Fibroblast of lung (primary cell): ENCODE results near the gene CNDP2. TPM values are rescaled to one million over a fixed set of nuclear protein-coding genes. Genes with fewer than 3 reads are reported as not detected.

Experiments used
- DNase-seq, 2 donors: peaks; one replicate each; pipeline versions ENCODE4 v3.0.0 to v3.0.0-alpha.2; 2010; ENCODE audit warnings: low read depth in 2 of 2
- H2AFZ ChIP-seq: 2 replicates; pipeline ENCODE4 v1.5.1; 2012; ENCODE audit warnings: low read length, control low read depth, inconsistent platforms
- H3K27ac ChIP-seq: 2 replicates; pipeline ENCODE4 v1.5.1; 2011; ENCODE audit warnings: low read length, control low read depth; ENCODE audit not compliant: insufficient read depth
- H3K27me3 ChIP-seq: 2 replicates; pipeline ENCODE4 v1.5.1; 2011; ENCODE audit warnings: mild to moderate bottlenecking, low read length; ENCODE audit not compliant: control insufficient read depth, insufficient read depth
- H3K36me3 ChIP-seq: 2 replicates; pipeline ENCODE4 v1.5.1; 2011; ENCODE audit warnings: low read length; ENCODE audit not compliant: control insufficient read depth, insufficient read depth
- H3K4me1 ChIP-seq: 2 replicates; pipeline ENCODE4 v1.5.1; 2011; ENCODE audit warnings: low read length; ENCODE audit not compliant: control insufficient read depth, insufficient read depth; ENCODE audit errors: extremely low read depth
- H3K4me2 ChIP-seq: 2 replicates; pipeline ENCODE4 v1.5.1; 2011; ENCODE audit warnings: low read length, control low read depth; ENCODE audit not compliant: insufficient read depth; ENCODE audit errors: extremely low read depth
- H3K4me3 ChIP-seq, 4 experiments: fragments of 200-600 bp in 1 of 4; sonication (generic) in 1 of 4; replicated peaks in 1 of 4; 2 replicates each; pipeline ENCODE4 v1.5.1; 2011 to 2016; ENCODE audit warnings: low read length in 4 of 4, low read depth in 3 of 4, mild to moderate bottlenecking in 3 of 4, control low read depth in 2 of 4, inconsistent platforms in 1 of 4, mixed read lengths in 1 of 4; ENCODE audit not compliant: insufficient read depth in 1 of 4; ENCODE audit errors: control extremely low read depth in 1 of 4
- H3K79me2 ChIP-seq: 2 replicates; pipeline ENCODE4 v1.5.1; 2012; ENCODE audit warnings: mild to moderate bottlenecking, low read length, inconsistent platforms; ENCODE audit not compliant: control insufficient read depth, insufficient read depth
- H3K9ac ChIP-seq: 2 replicates; pipeline ENCODE4 v1.5.1; 2011; ENCODE audit warnings: mild to moderate bottlenecking, low read length, control low read depth; ENCODE audit not compliant: insufficient read depth
- H3K9me3 ChIP-seq: 2 replicates; pipeline ENCODE4 v1.5.1; 2012; ENCODE audit warnings: low read depth, low read length; ENCODE audit not compliant: control insufficient read depth, insufficient read depth
- H4K20me1 ChIP-seq: 2 replicates; pipeline ENCODE4 v1.5.1; 2011; ENCODE audit warnings: low read length; ENCODE audit not compliant: control insufficient read depth, insufficient read depth; ENCODE audit errors: extremely low read depth
- CTCF ChIP-seq, 2 donors: IDR thresholded peaks in 1 of 2; conservative IDR thresholded peaks in 1 of 2; 1 replicate in 1 of 2; 2 replicates in 1 of 2; pipeline ENCODE4 v1.5.1; 2011 to 2012; ENCODE audit warnings: low read length in 2 of 2, control low read depth in 1 of 2, inconsistent platforms in 1 of 2, low read depth in 1 of 2, mild to moderate bottlenecking in 1 of 2
- EZH2 ChIP-seq: IDR thresholded peaks from 2 replicates; pipeline ENCODE4 v1.5.1; 2012; ENCODE audit warnings: low read length, control low read depth, mild to moderate bottlenecking; ENCODE audit errors: missing control alignments
- polyA plus RNA-seq, 2 donors: library from polyadenylated mRNA; depleted of rRNA in 1 of 2; stranded (reverse) in 1 of 2; unstranded in 1 of 2; fragments of >200 nt; gene quantifications; 2 replicates each; pipeline ENCODE4 v1.2.1, GENCODE V29; 2011 to 2012; ENCODE audit warnings: missing spikeins in 1 of 2
- total RNA-seq: library from RNA; depleted of rRNA; stranded (reverse); fragments of >200 nt; gene quantifications from 2 replicates; pipeline ENCODE4 v1.2.1, GENCODE V29; 2014

Gene CNDP2
- total and polyA plus RNA-seq, 2 donors (not counting 1 experiment from before 2014, with no cell fraction given), result 41.8 to 69.8 TPM

- no peak overlapping the region for H3K4me3 ChIP-seq
- TF ChIP-seq CTCF (conservative IDR thresholded peaks at IDR 0.05 in 1 of 2, IDR thresholded peaks at IDR 0.05 in 1 of 2; ENCODE audit: low read depth in 1 of 2, low read length in 2 of 2) (no peak), EZH2 (no peak)
- H3K9ac ChIP-seq, result no peak overlapping the region
- H3K36me3 ChIP-seq, result no peaks in the 10 kb centered on the region
- no peaks in the 10 kb centered on the region for H3K9me3 ChIP-seq
- H3K27ac ChIP-seq, result no peak overlapping the region
- DNase-seq, result no peak
- H3K4me1 ChIP-seq, result no peaks in the 10 kb centered on the region
- H3K27me3 ChIP-seq, result peaks cover 8% of the 10 kb centered on the region
- H4K20me1 ChIP-seq, result no peaks in the 10 kb centered on the region
- no peak overlapping the region for H3K4me2 ChIP-seq
- H3K79me2 ChIP-seq, result no peaks in the 10 kb centered on the region
- no peak overlapping the region for H2AFZ ChIP-seq
These were observed 34.4 kb downstream of the CNDP2 start for GRCh38 chr18:74530584-74530862.

GRCh38 chr18:74531043-74531442 is 34.9 kb downstream of the CNDP2 start:
- Histone ChIP-seq H4K20me1 (no peaks in the 10 kb centered on the region), H3K4me1 (no peaks in the 10 kb centered on the region), H3K9ac (no peak overlapping the region), H3K9me3 (no peaks in the 10 kb centered on the region), H3K27ac (no peak overlapping the region), H3K27me3 (peaks cover 8% of the 10 kb centered on the region), H3K36me3 (no peaks in the 10 kb centered on the region), H3K4me3 (no peak overlapping the region), H2AFZ (no peak overlapping the region), H3K79me2 (no peaks in the 10 kb centered on the region), H3K4me2 (no peak overlapping the region)
- TF ChIP-seq CTCF (conservative IDR thresholded peaks at IDR 0.05 in 1 of 2, IDR thresholded peaks at IDR 0.05 in 1 of 2; ENCODE audit: low read depth in 1 of 2, low read length in 2 of 2) (no peak), EZH2 (no peak)
- no peak for DNase-seq

- H2AFZ ChIP-seq, result no peak overlapping the region
- no peak for DNase-seq
- no peaks in the 10 kb centered on the region for H3K36me3 ChIP-seq
- no peak overlapping the region for H3K9ac ChIP-seq
- no peaks in the 10 kb centered on the region for H3K79me2 ChIP-seq
- no peaks in the 10 kb centered on the region for H3K4me1 ChIP-seq
- H3K9me3 ChIP-seq, result no peaks in the 10 kb centered on the region
- no peak overlapping the region for H3K4me2 ChIP-seq
- peaks cover 8% of the 10 kb centered on the region for H3K27me3 ChIP-seq
- no peak overlapping the region for H3K27ac ChIP-seq
- TF ChIP-seq CTCF (conservative IDR thresholded peaks at IDR 0.05 in 1 of 2, IDR thresholded peaks at IDR 0.05 in 1 of 2; ENCODE audit: low read depth in 1 of 2, low read length in 2 of 2) (no peak), EZH2 (no peak)
- H4K20me1 ChIP-seq, result no peaks in the 10 kb centered on the region
- no peak overlapping the region for H3K4me3 ChIP-seq
These were observed 36.4 kb downstream of the CNDP2 start for GRCh38 chr18:74532511-74533025.
